ENCODE results near the gene KLC3. TPM values are rescaled to one million over a fixed set of nuclear protein-coding genes. Genes with fewer than 3 reads are reported as not detected.
"Not testable (repeated sequence)": the region's sequence is repeated elsewhere in the genome, so short reads cannot be mapped to it uniquely, and the experiment has no call there.

The KLC3 gene
- total RNA-seq, 1 experiment from 2014 or later: not detected

DNA sequence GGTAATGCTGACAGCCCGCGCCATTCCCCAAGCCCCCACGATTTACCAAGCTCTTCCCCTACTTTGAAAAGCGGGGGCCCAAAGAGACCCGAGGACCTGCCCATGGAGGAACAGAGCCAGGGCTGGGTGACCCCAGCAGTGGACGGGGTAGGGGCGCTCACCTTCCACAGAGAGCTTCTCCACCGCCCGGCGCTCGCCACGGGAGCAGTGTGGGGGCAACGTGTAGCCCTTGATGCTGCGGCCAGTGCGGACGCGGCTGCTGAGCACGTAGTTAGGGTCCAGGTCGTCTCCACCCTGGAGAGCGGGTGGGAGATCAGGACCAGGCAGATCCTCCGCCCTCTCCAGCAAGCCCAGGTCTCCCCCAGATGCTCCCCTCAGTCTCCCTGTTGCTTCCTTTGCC lies 25.2 kb upstream of the KLC3 start:
- DNase-seq (ENCODE audit: low read depth): no peak

- no peak for DNase-seq (ENCODE audit: low read depth)
Measured at GRCh38 chr19:45320997-45321775, 19.4 kb upstream of the KLC3 start.

DNA sequence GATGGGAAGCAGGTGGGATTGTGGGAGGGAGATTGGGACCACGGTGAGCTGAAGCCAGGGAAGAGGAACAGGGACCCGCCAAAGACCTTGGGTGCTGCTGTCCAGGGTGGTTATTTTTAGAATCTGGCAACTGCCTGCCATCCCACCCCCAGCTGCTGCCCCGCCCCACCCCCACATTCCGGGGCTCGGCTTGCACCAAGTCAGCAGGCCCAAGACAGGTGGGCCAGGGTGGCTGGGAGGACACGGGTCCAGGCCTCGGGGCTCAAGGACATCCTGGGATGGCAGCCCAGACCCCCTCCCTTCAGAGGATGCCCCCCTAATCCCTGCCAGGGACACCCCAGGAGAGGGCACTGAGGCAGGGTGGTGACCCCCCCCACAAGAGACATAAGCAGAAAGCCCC lies 18.7 kb upstream of the KLC3 start:
- no peak for DNase-seq (ENCODE audit: low read depth)

- no peak for DNase-seq (ENCODE audit: low read depth)
Measured at GRCh38 chr19:45322311-45322710, 18.2 kb upstream of the KLC3 start.

DNA sequence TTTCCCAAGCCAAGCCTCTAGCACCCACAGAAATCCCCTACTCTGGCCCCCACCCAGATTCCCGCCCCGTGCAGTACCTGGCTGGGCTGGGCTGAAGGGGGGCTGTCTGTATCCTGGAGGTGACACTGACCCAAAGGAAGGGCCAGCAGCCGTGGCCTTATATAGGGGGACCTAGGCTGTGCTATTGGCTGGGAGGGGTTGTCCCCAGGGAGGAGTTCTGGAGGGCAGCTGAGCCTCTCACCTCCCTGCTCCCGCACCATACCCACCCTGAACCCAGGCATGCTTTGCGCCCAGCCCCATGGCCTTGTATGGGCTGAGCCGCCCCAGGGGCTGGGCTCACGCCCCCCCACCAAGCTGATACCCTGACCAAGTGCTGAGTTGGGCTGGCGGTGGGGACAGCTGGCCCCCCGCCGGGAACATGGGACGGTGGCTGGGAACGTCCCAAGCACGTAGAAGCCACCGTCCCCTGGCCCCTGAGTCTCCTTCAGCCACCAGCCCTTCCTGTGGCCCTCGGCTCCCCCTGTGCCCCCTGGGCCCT lies 17.7 kb upstream of the KLC3 start, which contains the start of gene CKM:
CKM (minus strand) TSS at position 132 of the 538 bp plus-strand sequence. CDS start 3,162 bp downstream, outside the sequence.
- DNase-seq (ENCODE audit: low read depth): no peak

GRCh38 chr19:45323671-45324081 lies 16.9 kb upstream of the KLC3 start:
- no peak for DNase-seq (ENCODE audit: low read depth)

DNA sequence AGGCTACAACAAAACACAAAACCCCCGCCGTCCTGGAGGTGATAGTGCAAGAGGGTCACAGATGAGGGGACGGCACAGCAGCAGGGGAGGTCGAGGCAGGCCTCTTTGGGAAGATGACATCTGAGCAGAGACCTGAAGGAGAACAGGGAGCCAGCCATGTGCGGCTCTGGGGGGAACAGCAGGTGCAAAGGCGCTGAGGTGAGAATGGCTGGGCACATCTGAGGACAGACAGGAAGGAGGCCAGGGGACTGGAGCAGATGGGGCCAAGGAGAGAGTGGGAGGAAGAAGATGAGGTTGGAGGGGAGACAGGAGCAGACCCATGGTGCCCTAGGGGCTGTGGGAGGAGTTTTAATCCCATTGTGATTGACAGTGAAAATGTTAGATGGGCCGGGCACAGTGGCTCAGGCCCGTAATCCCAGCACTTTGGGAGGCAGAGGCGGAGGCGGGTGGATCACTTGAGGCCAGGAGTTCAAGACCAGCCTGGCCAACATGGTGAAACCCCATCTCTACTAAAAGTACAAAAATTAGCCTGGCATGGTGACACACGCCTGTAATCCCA lies 16.1 kb upstream of the KLC3 start:
- no peak for DNase-seq (ENCODE audit: low read depth)

DNA sequence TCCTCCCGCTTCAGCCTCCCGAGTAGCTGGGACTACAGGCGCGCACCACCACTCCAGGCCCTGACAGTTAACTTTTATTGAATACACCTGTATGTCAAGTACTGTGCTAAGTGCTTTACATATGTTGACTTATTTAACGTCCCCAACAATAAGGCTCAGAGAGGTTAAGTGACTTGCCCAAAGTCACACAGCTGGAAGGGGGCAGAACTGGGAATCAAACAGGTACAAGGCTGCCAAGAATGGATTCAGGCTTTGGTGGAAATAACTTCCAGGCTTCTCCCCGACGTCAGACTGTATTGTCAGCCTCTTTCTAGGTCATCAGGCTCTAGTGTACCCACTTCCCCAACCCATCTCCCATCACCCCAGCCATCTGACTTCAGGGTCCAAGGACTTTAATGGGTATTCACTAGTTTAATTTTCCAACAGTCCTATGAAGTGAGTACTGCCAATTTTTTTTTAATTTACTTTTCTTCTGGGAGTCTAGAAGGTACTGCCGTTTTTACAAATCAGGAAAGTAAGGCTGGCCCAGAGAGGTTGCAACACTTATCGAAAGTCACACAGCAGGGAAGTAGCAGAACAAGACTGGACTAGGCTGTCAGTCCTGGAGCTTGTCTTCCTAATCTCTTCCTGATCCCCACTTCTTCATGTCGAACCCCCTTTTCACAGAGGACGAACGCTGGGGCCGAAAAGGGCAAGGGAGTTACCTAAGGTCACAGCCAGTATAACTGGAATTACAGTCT lies 13.0 kb upstream of the KLC3 start:
- no peak for DNase-seq (ENCODE audit: low read depth)

GRCh38 chr19:45331411-45331810 lies 9.1 kb upstream of the KLC3 start:
- DNase-seq (ENCODE audit: low read depth): no peak

DNA sequence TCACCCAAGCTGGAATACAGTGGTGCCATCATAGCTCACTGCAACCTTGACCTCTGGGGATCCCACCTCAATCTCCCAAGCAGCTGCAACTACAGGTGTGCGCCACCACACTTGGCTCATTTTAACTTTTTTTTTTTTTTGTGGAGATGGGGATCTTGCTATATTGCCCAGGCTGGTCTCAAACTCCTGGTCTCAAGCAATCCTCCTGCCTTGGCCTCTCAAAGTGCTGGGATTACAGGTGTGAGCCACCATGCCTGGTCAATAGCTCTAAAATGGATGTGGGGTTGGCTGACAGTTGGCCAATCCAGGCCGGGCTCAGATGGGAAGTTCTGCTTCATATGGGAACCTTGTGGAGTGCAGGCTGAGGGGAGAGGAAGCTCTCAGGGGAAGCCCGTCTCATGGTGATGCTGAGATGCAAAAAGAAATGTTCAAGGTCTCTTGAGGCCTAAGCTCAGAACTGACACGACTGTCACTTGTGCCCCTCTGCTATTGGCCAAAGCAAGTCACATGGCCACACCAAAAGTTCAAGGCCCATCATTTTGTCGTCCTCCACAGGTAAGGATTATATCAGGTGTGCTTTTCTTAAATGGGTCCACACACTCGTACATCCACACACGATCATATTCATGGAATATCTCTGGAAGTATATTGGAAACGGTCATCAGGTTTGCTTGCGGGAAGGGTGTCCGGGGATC lies 6.8 kb upstream of the KLC3 start:
- no peak for DNase-seq (ENCODE audit: low read depth)

- DNase-seq (ENCODE audit: low read depth): not testable (repeated sequence)
Measured at GRCh38 chr19:45334881-45335280, 5.7 kb upstream of the KLC3 start.

- no peak for DNase-seq (ENCODE audit: low read depth)
Measured at GRCh38 chr19:45336696-45337251, 3.8 kb upstream of the KLC3 start.

DNA sequence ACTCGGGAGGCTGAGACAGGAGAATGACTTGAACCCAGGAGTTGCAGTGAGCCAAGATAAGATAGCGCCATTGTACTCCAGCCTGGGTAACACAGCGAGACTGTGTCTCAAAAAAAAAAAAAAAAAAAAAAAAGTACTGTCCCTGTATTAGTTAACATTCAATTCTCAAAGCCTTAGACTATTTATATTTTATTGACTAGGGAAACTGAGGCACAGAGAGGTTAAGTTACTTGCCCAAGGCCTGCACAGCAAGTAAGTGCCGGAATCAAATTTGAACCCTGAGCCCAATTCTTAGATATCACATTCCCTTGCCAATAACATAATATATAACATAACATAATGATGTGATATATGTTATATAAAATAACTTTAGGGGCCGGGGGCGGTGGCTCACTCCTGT lies 921 bp upstream of the KLC3 start:
- DNase-seq (ENCODE audit: low read depth): no peak

GRCh38 chr19:45340899-45341453 lies 426 bp downstream of the KLC3 start:
- no peak for DNase-seq (ENCODE audit: low read depth)

DNA sequence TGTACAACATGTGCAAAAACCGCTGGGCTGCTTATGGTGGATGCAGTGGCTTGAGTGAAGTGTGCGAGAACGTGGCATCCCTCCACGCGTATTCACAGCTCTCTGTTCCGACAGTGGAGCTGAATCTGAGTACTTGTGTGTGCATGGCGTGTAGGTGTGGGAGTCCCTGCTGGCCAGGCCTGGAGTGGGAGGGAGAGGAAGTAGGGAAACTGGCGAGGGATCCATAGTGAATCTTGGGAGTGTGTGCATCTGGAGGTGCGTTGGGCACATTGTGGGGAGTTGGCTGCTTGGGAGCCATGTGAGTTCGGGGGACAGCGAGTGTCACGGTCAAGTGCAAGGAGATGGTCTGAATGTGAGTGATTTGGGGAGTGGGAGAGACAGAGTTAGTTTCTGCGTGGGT lies 2.4 kb downstream of the KLC3 start:
- no peak for DNase-seq (ENCODE audit: low read depth)

GRCh38 chr19:45344621-45345505 lies 4.3 kb downstream of the KLC3 start:
- DNase-seq (ENCODE audit: low read depth): no peak

- DNase-seq (ENCODE audit: low read depth): no peak
Measured at GRCh38 chr19:45345506-45345860, 4.9 kb downstream of the KLC3 start.

DNA sequence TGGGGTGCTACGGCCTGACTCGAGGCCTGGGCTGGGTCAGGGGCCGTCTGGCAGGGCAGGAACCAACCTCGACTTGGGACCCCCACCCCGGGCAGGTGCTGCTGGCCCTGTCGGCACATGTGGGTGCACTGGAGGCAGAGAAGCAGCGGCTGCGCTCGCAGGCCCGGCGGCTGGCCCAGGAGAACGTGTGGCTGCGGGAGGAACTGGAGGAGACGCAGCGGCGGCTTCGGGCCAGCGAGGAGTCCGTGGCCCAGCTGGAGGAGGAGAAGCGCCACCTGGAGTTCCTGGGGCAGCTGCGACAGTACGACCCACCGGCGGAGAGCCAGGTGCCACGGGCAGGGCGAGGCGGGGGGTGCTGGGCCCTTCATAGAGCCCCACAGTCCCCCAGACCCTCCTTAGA lies 5.9 kb downstream of the KLC3 start:
- DNase-seq (ENCODE audit: low read depth): no peak

DNA sequence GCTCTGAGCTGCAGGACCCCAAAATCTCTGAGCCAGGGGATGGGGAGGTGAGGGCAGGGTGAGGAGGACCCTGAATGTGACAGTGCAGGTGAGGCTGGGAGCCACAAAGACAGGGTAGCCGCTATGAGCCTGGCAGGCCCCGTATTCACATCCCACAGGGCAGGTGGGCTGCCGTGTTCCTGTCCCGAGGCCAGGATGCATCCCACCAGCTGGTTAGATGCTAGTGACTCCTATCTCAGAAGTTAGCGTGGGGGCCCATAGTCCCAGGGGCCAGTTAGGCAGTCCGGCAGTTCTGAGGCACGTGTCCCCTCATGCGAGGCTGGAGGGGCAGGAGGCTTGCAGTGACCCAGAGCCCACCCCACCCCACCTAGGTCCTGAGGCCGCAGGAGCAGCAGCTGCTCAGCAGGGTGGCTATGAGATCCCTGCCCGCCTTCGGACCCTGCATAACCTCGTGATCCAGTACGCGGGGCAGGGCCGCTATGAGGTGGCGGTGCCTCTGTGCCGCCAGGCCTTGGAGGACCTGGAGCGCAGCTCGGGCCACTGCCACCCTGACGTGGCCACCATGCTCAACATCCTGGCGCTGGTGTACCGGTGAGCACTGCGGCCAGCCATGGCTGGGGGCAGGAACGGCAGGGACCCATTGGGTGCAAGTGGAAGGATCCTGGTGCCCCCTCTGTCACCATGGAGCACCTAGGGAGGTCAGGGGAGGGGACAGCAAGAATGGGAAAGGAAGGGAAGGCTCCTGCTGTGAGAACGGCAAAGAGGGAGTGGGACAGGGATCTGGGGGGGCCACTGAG lies 7.2 kb downstream of the KLC3 start:
- no peak for DNase-seq (ENCODE audit: low read depth)

Data from LHCN-M2 (cell line).